Body of pancreas (tissue), 4 donors: Measurements from ENCODE around the gene TSPAN6.

ENCODE experiments used
- CTCF ChIP-seq, 7 experiments: fragments of 450-650 bp in 4 of 7; fragments of 200-600 bp in 3 of 7; sonication (generic) in 3 of 7; IDR thresholded peaks; one replicate each; pipeline ENCODE4 v1.5.1; 2016 to 2019; ENCODE audit warnings: antibody characterized with exemption in 7 of 7
- POLR2A ChIP-seq, 3 donors: fragments of 450-650 bp; IDR thresholded peaks; one replicate each; pipeline ENCODE4 v1.6.1; 2016; ENCODE audit warnings: antibody characterized with exemption in 3 of 3, mild to moderate bottlenecking in 2 of 3

GRCh38 chrX:100685997-100686305 lies 49.3 kb upstream of the TSPAN6 start:
- TF ChIP-seq CTCF (IDR thresholded peaks at IDR 0.05) (no peak), POLR2A (IDR thresholded peaks at IDR 0.05) (no peak)
